HepG2 (cell line): Measurements from ENCODE around the gene ACER3. TPM values are rescaled to one million over a fixed set of nuclear protein-coding genes. Genes with fewer than 3 reads are reported as not detected.

Experiments used
- ATAC-seq: fragments of 200-7000 bp; cut with Tn5 transposase; 3 replicates; pipeline ENCODE4 v1.9.1; 2020; ENCODE audit warnings: mild to moderate bottlenecking, moderate library complexity
- Bru-seq: library from RNA; stranded (reverse); fragments of 400-500 nt; gene quantifications from one replicate; lab custom pipeline; 2021; lab: Mats Ljungman, UMichigan
- BruChase-seq, 2 experiments: library from RNA; stranded (reverse); fragments of 400-500 nt; gene quantifications; one replicate each; lab custom pipeline; 2021; lab: Mats Ljungman, UMichigan
- BruUV-seq: library from RNA; stranded (reverse); fragments of 400-500 nt; replicated peaks from 2 replicates; lab custom pipeline; 2021; lab: Mats Ljungman, UMichigan
- CTCF ChIA-PET: fragments of 300-600 bp; formaldehyde crosslinking; extraction: SDS; loops from one replicate; lab custom pipeline; 2021; ENCODE audit warnings: low total read pairs, inconsistent platforms, low intra/inter-chr PET ratio; lab: Yijun Ruan, JAX
- POLR2A ChIA-PET: fragments of 350-600 bp; sonication (Branson Sonifier 250); formaldehyde crosslinking; loops from one replicate; lab custom pipeline; 2020; ENCODE audit warnings: antibody characterized with exemption, inconsistent platforms; lab: Yijun Ruan, JAX
- DNase-seq: peaks from one replicate; pipeline ENCODE4 v3.0.0-alpha.2; 2015; ENCODE audit warnings: low spot score
- FAIRE-seq: peaks from 3 replicates; lab custom pipeline; 2011; peaks lifted over from hg19 to GRCh38; lab: Jason Lieb, UNC
- H2AFZ ChIP-seq: one replicate; pipeline ENCODE4 v1.6.1; 2011; ENCODE audit warnings: low read length, inconsistent platforms
- H3K27ac ChIP-seq: fragments of 300-600 bp; 3 replicates; pipeline ENCODE4 v1.8.0; 2011; ENCODE audit warnings: mixed run types, mild to moderate bottlenecking, mixed read lengths, low read length, inconsistent platforms; ENCODE audit not compliant: insufficient read depth; ENCODE audit errors: extremely low read length
- H3K27me3 ChIP-seq, 2 experiments: fragments of 200-600 bp in 1 of 2; 2 replicates in 1 of 2; 3 replicates in 1 of 2; pipeline versions ENCODE4 v1.6.0 to v1.8.0; 2011; ENCODE audit warnings: low read length in 2 of 2, mild to moderate bottlenecking in 2 of 2, moderate library complexity in 2 of 2, inconsistent platforms in 1 of 2; ENCODE audit not compliant: insufficient read depth in 2 of 2, control insufficient read depth in 1 of 2
- H3K36me3 ChIP-seq, 2 experiments: fragments of 200-600 bp in 1 of 2; replicated peaks in 1 of 2; 2 replicates in 1 of 2; 3 replicates in 1 of 2; pipeline versions ENCODE4 v1.5.1 to v1.8.0; 2011; ENCODE audit warnings: low read length in 2 of 2, inconsistent platforms in 1 of 2; ENCODE audit not compliant: insufficient read depth in 2 of 2, control insufficient read depth in 1 of 2
- H3K4me1 ChIP-seq: 2 replicates; pipeline ENCODE4 v1.5.1; 2012; ENCODE audit warnings: low read length, inconsistent platforms; ENCODE audit not compliant: insufficient read depth
- H3K4me2 ChIP-seq: 2 replicates; pipeline ENCODE4 v1.6.0; 2011; ENCODE audit warnings: low read depth, low read length, inconsistent platforms
- H3K4me3 ChIP-seq, 3 experiments: fragments of 200-600 bp in 1 of 3; sonication (generic), shearing (Covaris generic) in 1 of 3; replicated peaks in 1 of 3; 2 replicates each; pipeline ENCODE4 v1.5.1; 2011 to 2016; ENCODE audit warnings: low read length in 3 of 3, inconsistent platforms in 2 of 3, low read depth in 2 of 3, mild to moderate bottlenecking in 2 of 3, control low read depth in 1 of 3, mixed read lengths in 1 of 3; ENCODE audit not compliant: insufficient read depth in 1 of 3
- H3K79me2 ChIP-seq: one replicate; pipeline ENCODE4 v1.6.1; 2011; ENCODE audit warnings: low read length, inconsistent platforms; ENCODE audit not compliant: insufficient read depth
- H3K9ac ChIP-seq: 2 replicates; pipeline ENCODE4 v1.6.0; 2011; ENCODE audit warnings: mild to moderate bottlenecking, low read depth, low read length, inconsistent platforms; ENCODE audit not compliant: insufficient read depth
- H3K9me3 ChIP-seq: 2 replicates; pipeline ENCODE4 v1.5.1; 2012; ENCODE audit warnings: mild to moderate bottlenecking, low read length
- H4K20me1 ChIP-seq: 2 replicates; pipeline ENCODE4 v1.6.0; 2011; ENCODE audit warnings: inconsistent platforms, mild to moderate bottlenecking, low read length, moderate library complexity; ENCODE audit not compliant: insufficient read depth
- ARNT2 ChIP-seq: sonication (generic); formaldehyde crosslinking; IDR thresholded peaks from 2 replicates; pipeline ENCODE4 v1.8.0; 2022; ENCODE audit warnings: mild to moderate bottlenecking, low read depth, missing genetic modification reagents, moderate library complexity
- CAMTA2 ChIP-seq: sonication (generic); formaldehyde crosslinking; IDR thresholded peaks from 2 replicates; pipeline ENCODE4 v1.4.0; 2020; ENCODE audit warnings: mild to moderate bottlenecking, missing genetic modification reagents, borderline replicate concordance
- ERF ChIP-seq: IDR thresholded peaks from 2 replicates; pipeline ENCODE4 v1.6.1; 2018; ENCODE audit warnings: missing biosample characterization, missing genetic modification reagents
- ESRRA ChIP-seq: sonication (generic); formaldehyde crosslinking; IDR thresholded peaks from 2 replicates; pipeline ENCODE4 v1.5.1; 2020; ENCODE audit warnings: mild to moderate bottlenecking, low read depth, missing genetic modification reagents
- SIX4 ChIP-seq: sonication (generic); formaldehyde crosslinking; IDR thresholded peaks from 2 replicates; pipeline ENCODE4 v1.4.0; 2020; ENCODE audit warnings: missing genetic modification reagents
- SMARCC2 ChIP-seq: fragments of 450-650 bp; IDR thresholded peaks from 2 replicates; pipeline ENCODE4 v1.6.1; 2017; ENCODE audit warnings: antibody characterized with exemption, mild to moderate bottlenecking
- SNAPC2 ChIP-seq: sonication (generic); formaldehyde crosslinking; IDR thresholded peaks from 2 replicates; pipeline ENCODE4 v1.8.1; 2022; ENCODE audit warnings: mild to moderate bottlenecking, missing genetic modification reagents
- SRY ChIP-seq: sonication (generic); formaldehyde crosslinking; IDR thresholded peaks from 2 replicates; pipeline ENCODE4 v1.8.0; 2022; ENCODE audit warnings: mild to moderate bottlenecking, missing genetic modification reagents
- TBP ChIP-seq: sonication (generic); formaldehyde crosslinking; IDR thresholded peaks from 2 replicates; pipeline ENCODE4 v1.5.0; 2020; ENCODE audit warnings: missing genetic modification reagents
- ZNF224 ChIP-seq: sonication (generic); formaldehyde crosslinking; IDR thresholded peaks from 2 replicates; pipeline ENCODE4 v1.5.0; 2020; ENCODE audit warnings: mild to moderate bottlenecking, missing genetic modification reagents
- ZNF30 ChIP-seq: sonication (generic); formaldehyde crosslinking; IDR thresholded peaks from 2 replicates; pipeline ENCODE4 v1.5.0; 2020; ENCODE audit warnings: mild to moderate bottlenecking, missing genetic modification reagents
- WGBS: methylation state at CpG from one replicate; pipeline ENCODE4 v1.1.6; 2017; ENCODE audit warnings: low lambda C conversion rate; 5-methylcytosine and 5-hydroxymethylcytosine counted together
- in situ Hi-C: cut with HindIII; loops from 2 replicates; pipeline ENCODE4 v1.10.0; 2017; ENCODE audit warnings: low pct_unique_long_range_greater_than_20kb; ENCODE audit not compliant: extremely low pct_ligation_motif_present
- intact Hi-C: fragments of 100-400 bp; cut with micrococcal nuclease; formaldehyde crosslinking; loops from one replicate; pipeline ENCODE4 v1.10.0; 2022; ENCODE audit not compliant: unreplicated experiment
- long read RNA-seq, 2 experiments: library from RNA in 1 of 2; library from polyadenylated mRNA in 1 of 2; stranded (forward) in 1 of 2; unstranded in 1 of 2; transcript quantifications; one replicate each; pipeline ENCODE4 v2.0.0, GENCODE V29; 2019 to 2022
- polyA minus RNA-seq, 3 experiments: library from RNA; depleted of rRNA, polyadenylated mRNA; stranded (reverse); fragments of >200 nt; gene quantifications; 2 replicates each; pipeline ENCODE4 v1.2.3, GENCODE V29; 2011; ENCODE audit warnings: low replicate concordance in 1 of 3
- polyA plus RNA-seq, 8 experiments: library from polyadenylated mRNA; depleted of rRNA in 3 of 8; stranded (reverse) in 7 of 8; unstranded in 1 of 8; fragments of >200 nt; fragmentation: Illumina TruSeq in 4 of 8; extraction: Trizol in 4 of 8; gene quantifications; 2 replicates each; pipeline versions ENCODE4 v1.2.1 to v1.2.3, GENCODE V29; 2011 to 2016; ENCODE audit warnings: low read depth in 4 of 8, missing spikeins in 1 of 8, mixed read lengths in 1 of 8; ENCODE audit not compliant: insufficient read depth in 1 of 8
- total RNA-seq, 5 experiments: library from RNA; depleted of rRNA; stranded (reverse); fragments of >200 nt; fragmentation: Illumina TruSeq; extraction: Trizol; gene quantifications; 2 replicates each; pipeline ENCODE4 v1.2.3, GENCODE V29; 2016; ENCODE audit warnings: low read depth in 1 of 5
- TF ChIP-seq, protein P1 (sequence below): fragments of 450-650 bp; IDR thresholded peaks from 2 replicates; pipeline ENCODE4 v1.6.1; 2017; ENCODE audit warnings: mild to moderate bottlenecking
- TF ChIP-seq, protein P2 (sequence below): IDR thresholded peaks from 2 replicates; pipeline ENCODE4 v1.6.1; 2016; ENCODE audit warnings: missing compliant biosample characterization, missing genetic modification reagents, borderline replicate concordance

Gene ACER3
- 8.4 and 9.8 TPM in 2 replicates for total RNA-seq (2016; rRNA removed; fragmentation: Illumina TruSeq; extraction: Trizol)
- total RNA-seq (2016; cell fraction: cytosol; rRNA removed; fragmentation: Illumina TruSeq; extraction: Trizol; ENCODE audit: low read depth), result 3.3 and 3.8 TPM in 2 replicates
- 9.1 and 9.4 TPM in 2 replicates for total RNA-seq (2016; cell fraction: insoluble cytoplasmic fraction; rRNA removed; fragmentation: Illumina TruSeq; extraction: Trizol)
- total RNA-seq (2016; cell fraction: membrane; rRNA removed; fragmentation: Illumina TruSeq; extraction: Trizol), result 5.6 and 6.6 TPM in 2 replicates
- total RNA-seq (2016; cell fraction: nucleus; rRNA removed; fragmentation: Illumina TruSeq; extraction: Trizol), result 8.7 and 11.8 TPM in 2 replicates
- polyA plus RNA-seq (2011; rRNA removed), result 4.4 and 6.0 TPM in 2 replicates
- polyA plus RNA-seq (2011; cell fraction: cytosol; rRNA removed), result 2.6 TPM in 2 replicates
- polyA plus RNA-seq (2011; cell fraction: nucleus; rRNA removed), result 1.9 and 2.0 TPM in 2 replicates
- 2.1 and 3.9 TPM in 2 replicates for polyA plus RNA-seq (2012)
- 5.3 and 6.1 TPM in 2 replicates for polyA plus RNA-seq (2016; cell fraction: cytosol; fragmentation: Illumina TruSeq; extraction: Trizol; ENCODE audit: low read depth)
- polyA plus RNA-seq (2016; cell fraction: insoluble cytoplasmic fraction; fragmentation: Illumina TruSeq; extraction: Trizol; ENCODE audit: low read depth), result 6.5 and 10.2 TPM in 2 replicates
- 4.7 and 6.8 TPM in 2 replicates for polyA plus RNA-seq (2016; cell fraction: membrane; fragmentation: Illumina TruSeq; extraction: Trizol; ENCODE audit: low read depth)
- 13.1 and 14.2 TPM in 2 replicates for polyA plus RNA-seq (2016; cell fraction: nucleus; fragmentation: Illumina TruSeq; extraction: Trizol; ENCODE audit: insufficient read depth, low read depth)
- 5.0 and 23.4 TPM in 2 replicates for polyA minus RNA-seq (2011; rRNA and poly(A)+ RNA removed; ENCODE audit: low replicate concordance)
- 4.7 and 6.3 TPM in 2 replicates for polyA minus RNA-seq (2011; cell fraction: cytosol; rRNA and poly(A)+ RNA removed)
- polyA minus RNA-seq (2011; cell fraction: nucleus; rRNA and poly(A)+ RNA removed), result 6.8 and 8.0 TPM in 2 replicates
- Bru-seq, nascent RNA, result percentile 53 among the genes with signal in this experiment
- percentile 60 among the genes with signal in this experiment for BruChase-seq, experiment 1, labeled RNA remaining after a 6-hour chase
- BruChase-seq, experiment 2, labeled RNA remaining after a 2-hour chase, result percentile 56 among the genes with signal in this experiment
- long read RNA-seq, experiment 1, full-length matches to known transcripts, result 3 of 3 reads
- long read RNA-seq, experiment 1, partial matches to known transcripts, result 0 of 3 reads
- long read RNA-seq, experiment 1, other reads (novel, unspliced or antisense), result 0 of 3 reads
- long read RNA-seq, experiment 2, full-length matches to known transcripts, result 4 of 14 reads
- long read RNA-seq, experiment 2, partial matches to known transcripts, result 0 of 14 reads
- long read RNA-seq, experiment 2, other reads (novel, unspliced or antisense), result 10 of 14 reads

DNA sequence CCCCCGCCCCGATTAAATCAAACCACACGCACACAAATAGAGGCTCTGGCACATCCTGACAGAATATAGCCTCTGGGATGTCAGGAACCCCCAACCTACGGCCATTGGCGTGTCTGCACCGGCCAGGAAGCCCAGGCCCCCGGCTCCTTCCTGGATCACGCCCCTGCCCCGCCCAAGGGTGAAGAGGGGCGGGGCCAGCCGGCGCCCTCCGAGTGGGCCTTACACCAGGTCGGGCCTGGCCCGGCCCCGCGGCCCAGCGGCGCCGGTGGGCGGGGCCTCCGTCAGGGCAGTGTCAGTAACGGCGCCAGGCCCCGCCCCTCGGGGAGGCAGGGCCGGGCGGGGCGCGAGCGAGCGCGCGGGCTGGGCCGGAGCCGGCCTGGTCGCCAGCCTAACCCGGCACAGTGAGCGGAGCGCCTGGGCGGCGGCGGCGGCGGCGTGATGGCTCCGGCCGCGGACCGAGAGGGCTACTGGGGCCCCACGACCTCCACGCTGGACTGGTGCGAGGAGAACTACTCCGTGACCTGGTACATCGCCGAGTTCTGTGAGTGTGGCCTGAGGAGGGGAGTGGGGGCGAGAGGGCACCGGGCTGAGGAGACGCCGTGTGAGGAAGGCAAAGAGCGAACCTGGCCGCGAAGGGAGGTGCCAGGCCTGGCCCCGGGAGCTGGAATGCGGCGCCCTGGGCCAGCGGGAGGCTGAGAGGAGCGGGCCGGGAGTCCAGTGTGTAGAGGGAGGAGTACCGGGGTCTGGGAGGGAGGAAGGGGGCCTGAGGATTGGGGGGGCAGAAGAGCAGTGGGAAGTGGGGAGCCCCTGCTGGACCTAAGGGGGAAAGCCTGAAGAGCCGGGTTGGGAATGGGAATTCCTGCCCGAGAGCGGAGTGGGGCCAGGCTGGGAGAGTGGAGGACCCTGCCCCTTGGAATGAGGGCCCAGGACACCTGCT, at the start of gene ACER3:
Gene ACER3 (plus strand): TSS at position 380 of the 937 bp plus-strand sequence. CDS start 59 bp downstream, at position 439.
- peak; percentile 98 for ATAC-seq
- no peaks in the 10 kb centered on the region for H4K20me1 ChIP-seq
- CTCF ChIA-PET, result no interaction called here
- WGBS, result 5% methylated on average over 26 of the region's 73 CpGs
- H3K4me2 ChIP-seq, result peak within 1 kb of the TSS; percentile 95
- H3K4me3 ChIP-seq, result peak within 1 kb of the TSS; percentile 75 to 97 (median 96)
- peak within 1 kb of the TSS; percentile 83 for H2AFZ ChIP-seq
- BruUV-seq, result no TSS peak
- H3K9ac ChIP-seq, result peak within 1 kb of the TSS; percentile 82
- H3K79me2 ChIP-seq, result no peaks in the 10 kb centered on the region
- H3K27ac ChIP-seq, result peak within 1 kb of the TSS; percentile 66
- no peaks in the 10 kb centered on the region for H3K9me3 ChIP-seq
- H3K27me3 ChIP-seq, result no peaks in the 10 kb centered on the region
- in situ Hi-C loops (no loop called here), intact Hi-C loops (loop anchor here (2.0 kb wide), 1 partner anchor 56 kb away; no protein-coding TSS in a partner anchor)
- POLR2A ChIA-PET, result no interaction called here
- H3K36me3 ChIP-seq, result no peaks in the 10 kb centered on the region
- peaks cover 18% of the 10 kb centered on the region for H3K4me1 ChIP-seq
- FAIRE-seq, result no peak
- DNase-seq, result peak; percentile 78
- TF ChIP-seq ERF (CRISPR knock-in tag), result peak; percentile 40; the same call in 1 of the 2 replicates
- TF ChIP-seq SMARCC2, result no peak
- TF ChIP-seq SNAPC2 (CRISPR knock-in tag), result 0 out of 2 replicates have a peak, but pooled peaks have one; percentile 64
- TF ChIP-seq ARNT2 (CRISPR knock-in tag), result peak; percentile 46; the same call in 1 of the 2 replicates
- TF ChIP-seq, protein P1, sequence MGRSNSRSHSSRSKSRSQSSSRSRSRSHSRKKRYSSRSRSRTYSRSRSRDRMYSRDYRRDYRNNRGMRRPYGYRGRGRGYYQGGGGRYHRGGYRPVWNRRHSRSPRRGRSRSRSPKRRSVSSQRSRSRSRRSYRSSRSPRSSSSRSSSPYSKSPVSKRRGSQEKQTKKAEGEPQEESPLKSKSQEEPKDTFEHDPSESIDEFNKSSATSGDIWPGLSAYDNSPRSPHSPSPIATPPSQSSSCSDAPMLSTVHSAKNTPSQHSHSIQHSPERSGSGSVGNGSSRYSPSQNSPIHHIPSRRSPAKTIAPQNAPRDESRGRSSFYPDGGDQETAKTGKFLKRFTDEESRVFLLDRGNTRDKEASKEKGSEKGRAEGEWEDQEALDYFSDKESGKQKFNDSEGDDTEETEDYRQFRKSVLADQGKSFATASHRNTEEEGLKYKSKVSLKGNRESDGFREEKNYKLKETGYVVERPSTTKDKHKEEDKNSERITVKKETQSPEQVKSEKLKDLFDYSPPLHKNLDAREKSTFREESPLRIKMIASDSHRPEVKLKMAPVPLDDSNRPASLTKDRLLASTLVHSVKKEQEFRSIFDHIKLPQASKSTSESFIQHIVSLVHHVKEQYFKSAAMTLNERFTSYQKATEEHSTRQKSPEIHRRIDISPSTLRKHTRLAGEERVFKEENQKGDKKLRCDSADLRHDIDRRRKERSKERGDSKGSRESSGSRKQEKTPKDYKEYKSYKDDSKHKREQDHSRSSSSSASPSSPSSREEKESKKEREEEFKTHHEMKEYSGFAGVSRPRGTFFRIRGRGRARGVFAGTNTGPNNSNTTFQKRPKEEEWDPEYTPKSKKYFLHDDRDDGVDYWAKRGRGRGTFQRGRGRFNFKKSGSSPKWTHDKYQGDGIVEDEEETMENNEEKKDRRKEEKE, result no peak
- TF ChIP-seq ZNF224 (CRISPR knock-in tag), result no peak
- no peak for TF ChIP-seq ZNF30
- TF ChIP-seq SRY (CRISPR knock-in tag), result peak; percentile 93
- peak; percentile 34; the same call in 1 of the 2 replicates for TF ChIP-seq ESRRA (CRISPR knock-in tag)
- no peak for TF ChIP-seq TBP (CRISPR knock-in tag)
- 0 out of 2 replicates have a peak, but pooled peaks have one; percentile 51 for TF ChIP-seq CAMTA2
- TF ChIP-seq, protein P2, sequence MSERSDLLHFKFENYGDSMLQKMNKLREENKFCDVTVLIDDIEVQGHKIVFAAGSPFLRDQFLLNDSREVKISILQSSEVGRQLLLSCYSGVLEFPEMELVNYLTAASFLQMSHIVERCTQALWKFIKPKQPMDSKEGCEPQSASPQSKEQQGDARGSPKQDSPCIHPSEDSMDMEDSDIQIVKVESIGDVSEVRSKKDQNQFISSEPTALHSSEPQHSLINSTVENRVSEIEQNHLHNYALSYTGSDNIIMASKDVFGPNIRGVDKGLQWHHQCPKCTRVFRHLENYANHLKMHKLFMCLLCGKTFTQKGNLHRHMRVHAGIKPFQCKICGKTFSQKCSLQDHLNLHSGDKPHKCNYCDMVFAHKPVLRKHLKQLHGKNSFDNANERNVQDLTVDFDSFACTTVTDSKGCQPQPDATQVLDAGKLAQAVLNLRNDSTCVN (CRISPR knock-in tag), result peak; percentile 20; the same call in 1 of the 2 replicates
- no peak for TF ChIP-seq SIX4
